Type B pancreatic cell (in vitro differentiated cells): ENCODE data around the gene IPO4. TPM values are rescaled to one million over a fixed set of nuclear protein-coding genes. Genes with fewer than 3 reads are reported as not detected.

Experiments
- DNase-seq: peaks from one replicate; pipeline ENCODE4 v3.0.0; 2021; ENCODE audit warnings: mixed read lengths; ENCODE audit not compliant: unreplicated experiment; ENCODE audit errors: extremely low spot score
- H3K27ac Mint-ChIP-seq: 2 replicates; pipeline ENCODE4 v1.8.0; 2021; ENCODE audit warnings: mild to moderate bottlenecking, mixed read lengths
- H3K27me3 Mint-ChIP-seq: 2 replicates; pipeline ENCODE4 v1.8.0; 2021; ENCODE audit warnings: mixed read lengths
- H3K36me3 Mint-ChIP-seq: 2 replicates; pipeline ENCODE4 v1.8.0; 2021; ENCODE audit warnings: mixed read lengths
- H3K4me1 Mint-ChIP-seq: one replicate; pipeline ENCODE4 v1.8.0; 2021; ENCODE audit warnings: mixed read lengths; ENCODE audit not compliant: unreplicated experiment
- H3K4me3 Mint-ChIP-seq: 2 replicates; pipeline ENCODE4 v1.8.0; 2021; ENCODE audit warnings: mild to moderate bottlenecking, mixed read lengths
- H3K9me3 Mint-ChIP-seq: 2 replicates; pipeline ENCODE4 v1.8.0; 2021; ENCODE audit warnings: mixed read lengths
- total RNA-seq: library from RNA; stranded (reverse); gene quantifications from 2 replicates; pipeline ENCODE4 v1.2.1, GENCODE V29; 2021; ENCODE audit warnings: low replicate concordance
- TF ChIP-seq, protein P1 (sequence below): fragments of 200-600 bp; sonication (generic); conservative IDR thresholded peaks from 2 replicates; pipeline ENCODE4 v1.5.0; 2021; ENCODE audit warnings: antibody characterized with exemption, mild to moderate bottlenecking

The IPO4 gene
- total RNA-seq, 1 donor from 2014 or later: 67.1 TPM

DNA sequence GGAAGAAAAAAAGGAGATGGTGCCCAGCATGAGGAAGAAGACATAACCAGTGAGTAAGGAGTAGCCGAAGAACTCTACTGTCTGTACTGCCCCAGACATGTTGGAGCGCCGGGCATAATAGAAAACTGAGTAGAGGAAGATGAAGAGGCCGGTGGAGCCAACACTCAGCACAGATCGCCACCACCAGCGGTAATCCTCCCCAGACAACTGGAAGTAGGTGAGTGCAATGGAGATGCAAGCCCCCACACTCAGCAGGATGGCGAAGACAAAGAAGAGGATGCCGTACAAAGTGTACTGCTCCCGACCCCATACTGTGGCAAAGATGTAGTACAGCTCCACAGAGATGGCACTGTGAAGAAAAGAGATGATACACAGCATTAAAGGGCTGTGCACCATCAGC is 844 bp upstream of the IPO4 start:
- Mint-ChIP-seq H3K9me3 (no peaks in the 10 kb centered on the region), H3K4me3 (peak overlapping the region; percentile 92), H3K27ac (peak overlapping the region; percentile 88), H3K4me1 (peaks cover 25% of the 10 kb centered on the region), H3K36me3 (peaks cover 20% of the 10 kb centered on the region), H3K27me3 (no peaks in the 10 kb centered on the region)
- TF ChIP-seq, protein P1, sequence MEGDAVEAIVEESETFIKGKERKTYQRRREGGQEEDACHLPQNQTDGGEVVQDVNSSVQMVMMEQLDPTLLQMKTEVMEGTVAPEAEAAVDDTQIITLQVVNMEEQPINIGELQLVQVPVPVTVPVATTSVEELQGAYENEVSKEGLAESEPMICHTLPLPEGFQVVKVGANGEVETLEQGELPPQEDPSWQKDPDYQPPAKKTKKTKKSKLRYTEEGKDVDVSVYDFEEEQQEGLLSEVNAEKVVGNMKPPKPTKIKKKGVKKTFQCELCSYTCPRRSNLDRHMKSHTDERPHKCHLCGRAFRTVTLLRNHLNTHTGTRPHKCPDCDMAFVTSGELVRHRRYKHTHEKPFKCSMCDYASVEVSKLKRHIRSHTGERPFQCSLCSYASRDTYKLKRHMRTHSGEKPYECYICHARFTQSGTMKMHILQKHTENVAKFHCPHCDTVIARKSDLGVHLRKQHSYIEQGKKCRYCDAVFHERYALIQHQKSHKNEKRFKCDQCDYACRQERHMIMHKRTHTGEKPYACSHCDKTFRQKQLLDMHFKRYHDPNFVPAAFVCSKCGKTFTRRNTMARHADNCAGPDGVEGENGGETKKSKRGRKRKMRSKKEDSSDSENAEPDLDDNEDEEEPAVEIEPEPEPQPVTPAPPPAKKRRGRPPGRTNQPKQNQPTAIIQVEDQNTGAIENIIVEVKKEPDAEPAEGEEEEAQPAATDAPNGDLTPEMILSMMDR: no peak
- DNase-seq: no peak

DNA sequence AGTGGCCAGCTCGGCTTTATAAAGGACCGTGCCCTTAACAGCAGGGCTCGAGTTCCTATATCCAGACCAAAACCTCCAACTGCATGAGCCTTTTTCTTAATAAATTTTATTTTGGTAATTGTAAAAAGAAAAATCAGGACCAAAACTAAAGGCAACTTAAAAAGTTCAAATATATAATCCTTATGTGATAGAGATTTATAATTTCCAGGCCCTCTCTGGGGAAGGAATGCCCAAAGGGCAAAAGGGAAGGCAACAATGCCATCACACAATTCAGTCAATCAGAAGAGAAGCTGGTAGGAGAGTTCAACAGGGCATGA is 401 bp upstream of the IPO4 start:
- H3K27ac Mint-ChIP-seq: peak overlapping the region; percentile 88
- peaks cover 16% of the 10 kb centered on the region for H3K36me3 Mint-ChIP-seq

DNA sequence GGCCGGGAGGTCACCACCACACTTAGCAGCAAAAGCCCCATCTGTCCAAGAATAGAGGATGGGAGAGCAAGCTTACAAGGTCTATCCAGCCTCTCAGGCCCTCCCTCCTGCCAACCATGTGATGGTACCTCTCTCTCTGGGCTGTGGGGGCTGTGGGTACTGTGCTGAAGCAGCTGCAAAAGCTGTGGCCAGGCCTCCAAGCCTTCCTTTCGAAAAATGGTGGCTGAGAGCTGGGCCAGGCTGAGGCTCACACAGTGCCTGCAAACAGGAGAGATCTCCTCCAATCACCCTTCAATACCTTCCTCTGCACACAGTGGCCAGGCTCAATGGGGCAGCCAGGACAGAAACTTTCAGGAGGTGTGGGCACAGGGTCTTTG is 1.1 kb downstream of the IPO4 start:
- Mint-ChIP-seq H3K27ac (peak overlapping the region; percentile 88), H3K4me3 (peak overlapping the region; percentile 92), H3K27me3 (no peaks in the 10 kb centered on the region), H3K9me3 (no peaks in the 10 kb centered on the region), H3K36me3 (peaks cover 9% of the 10 kb centered on the region), H3K4me1 (peaks cover 19% of the 10 kb centered on the region)
- TF ChIP-seq, protein P1: no peak
- no peak for DNase-seq

More for the DNA sequence above, 401 bp upstream of the IPO4 start:
- Mint-ChIP-seq H3K4me1 (peaks cover 21% of the 10 kb centered on the region), H3K4me3 (peak overlapping the region; percentile 92), H3K9me3 (no peaks in the 10 kb centered on the region), H3K27me3 (no peaks in the 10 kb centered on the region)
- TF ChIP-seq, protein P1: no peak
- DNase-seq: no peak

DNA sequence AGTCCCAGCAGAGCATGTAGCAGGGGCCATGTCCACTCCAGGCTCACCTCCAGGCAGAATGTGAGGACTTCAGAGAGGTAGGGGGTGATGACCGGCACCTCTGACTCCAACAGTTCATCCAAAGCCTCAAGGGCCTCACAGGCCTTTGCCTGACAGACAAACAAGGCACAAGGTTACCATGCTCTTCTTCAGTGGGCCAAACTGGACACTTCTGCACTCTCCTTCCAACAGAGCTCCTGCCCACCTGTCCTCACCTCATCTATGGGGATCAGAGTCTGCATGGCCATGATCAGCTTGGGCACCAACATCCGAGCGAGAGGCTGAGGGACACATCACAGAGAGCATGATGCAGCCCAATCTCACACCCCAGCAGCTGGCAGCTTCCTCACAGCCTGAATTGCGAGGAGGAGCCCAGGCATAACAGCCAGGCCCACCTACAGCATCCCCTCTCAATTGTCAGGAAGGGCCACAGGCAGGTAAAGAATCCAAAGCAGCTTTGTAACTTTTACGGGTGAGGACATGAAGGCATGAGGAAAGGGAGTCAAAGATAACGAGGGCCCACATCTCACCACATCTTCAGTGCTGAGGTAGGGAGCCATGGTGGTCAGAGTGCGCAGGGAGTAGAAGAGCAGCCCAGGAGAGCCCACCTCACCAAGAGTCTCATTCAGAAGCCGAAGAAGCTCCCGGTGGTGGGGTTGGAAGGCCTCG is 1.6 kb downstream of the IPO4 start:
- Mint-ChIP-seq H3K27me3 (no peaks in the 10 kb centered on the region), H3K4me3 (peak overlapping the region; percentile 79), H3K36me3 (peaks cover 6% of the 10 kb centered on the region), H3K9me3 (no peaks in the 10 kb centered on the region), H3K27ac (no peak overlapping the region), H3K4me1 (peaks cover 19% of the 10 kb centered on the region)
- no peak for DNase-seq
- TF ChIP-seq, protein P1: no peak

DNA sequence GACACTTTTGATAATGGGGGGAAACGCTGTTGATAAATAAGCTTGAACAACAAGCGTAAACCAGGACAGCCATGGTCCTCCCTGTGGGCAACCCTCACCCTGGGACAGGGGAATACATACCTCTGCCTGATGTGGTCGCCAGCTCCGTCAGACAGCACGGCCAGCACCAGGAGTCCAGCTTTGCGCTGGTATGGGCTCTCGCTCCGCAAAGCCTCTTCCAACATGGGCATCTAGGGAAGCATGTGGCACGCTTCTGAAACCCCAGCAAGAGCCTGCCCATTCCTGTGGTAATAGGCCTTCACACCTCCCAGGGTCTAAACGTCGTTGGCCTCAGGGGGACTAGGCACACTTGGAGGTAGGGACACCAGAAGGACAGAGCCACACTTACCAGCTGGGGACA is 2.9 kb downstream of the IPO4 start:
- TF ChIP-seq, protein P1: no peak
- H3K9me3 Mint-ChIP-seq: no peaks in the 10 kb centered on the region
- peaks cover 19% of the 10 kb centered on the region for H3K4me1 Mint-ChIP-seq
- peak overlapping the region; percentile 13 for H3K27ac Mint-ChIP-seq
- H3K36me3 Mint-ChIP-seq: peaks cover 10% of the 10 kb centered on the region
- no peaks in the 10 kb centered on the region for H3K27me3 Mint-ChIP-seq
- no peak for DNase-seq
- no peak overlapping the region for H3K4me3 Mint-ChIP-seq
